HG03039 (cell line): ENCODE data around the gene USP49.
"Not testable (repeated sequence)": the region's sequence is repeated elsewhere in the genome, so short reads cannot be mapped to it uniquely, and the experiment has no call there.

Source experiments
- ATAC-seq: cut with Tn5 transposase; IDR thresholded peaks from one replicate; pipeline ENCODE4 v1.9.1; 2021; ENCODE audit warnings: mild to moderate bottlenecking, moderate library complexity; ENCODE audit not compliant: unreplicated experiment

USP49 gene

DNA sequence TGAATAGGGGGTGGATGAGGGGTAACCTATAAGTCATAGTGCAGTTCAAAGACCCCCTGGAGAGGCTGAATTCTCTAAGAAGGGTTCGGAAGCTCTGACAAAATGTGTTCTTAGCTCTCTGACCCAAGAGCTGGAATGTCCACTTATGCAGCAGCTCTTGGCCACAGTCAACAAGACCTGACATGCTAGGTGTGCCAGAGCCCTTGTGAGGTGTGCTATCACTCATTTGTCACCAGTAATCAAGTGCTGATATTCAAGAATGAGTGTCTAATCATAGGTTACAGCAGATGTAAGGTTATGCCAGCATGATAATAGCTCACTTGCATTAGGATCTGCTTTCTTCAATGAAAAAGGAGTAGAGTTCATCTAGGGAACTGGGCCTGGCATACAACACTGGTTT is 79.6 kb downstream of the USP49 start:
- ATAC-seq = no peak

DNA sequence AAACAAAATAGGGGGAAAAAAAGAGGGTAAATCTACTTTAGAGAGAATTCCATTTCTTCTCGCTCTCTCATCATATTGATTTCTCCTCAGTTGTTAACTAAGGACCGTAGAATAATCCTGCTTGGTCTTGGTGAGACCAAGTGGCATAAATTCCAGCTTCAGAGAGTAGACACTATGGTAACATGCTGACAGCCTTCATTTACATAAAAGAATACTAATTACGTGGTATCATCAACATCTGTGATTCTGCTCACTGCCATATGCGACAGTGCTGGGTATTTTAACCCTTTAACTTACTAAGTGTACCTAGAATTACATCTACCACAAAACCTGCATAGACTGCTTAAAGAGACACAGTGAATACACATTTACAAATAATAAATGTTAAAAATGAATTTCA is 80.5 kb downstream of the USP49 start:
- ATAC-seq = no peak

DNA sequence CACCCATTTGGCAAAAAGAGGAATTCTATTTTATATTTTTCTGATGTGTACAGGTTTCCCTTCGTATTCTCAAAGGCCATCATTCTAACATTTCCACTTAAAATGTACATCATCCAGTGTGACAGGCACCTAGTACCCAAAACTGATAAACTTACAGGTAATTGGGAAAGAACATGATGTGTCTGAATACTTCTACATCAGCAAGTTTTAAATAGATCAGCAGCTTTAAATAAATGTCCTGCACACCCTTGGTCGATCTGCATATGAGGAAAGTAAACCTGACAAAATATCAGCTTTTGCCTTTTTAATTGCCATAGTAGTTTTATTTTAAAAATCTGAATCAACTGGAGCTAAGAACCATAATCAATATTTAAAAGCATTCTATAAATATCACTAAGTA is 81.2 kb downstream of the USP49 start:
- ATAC-seq = no peak

DNA sequence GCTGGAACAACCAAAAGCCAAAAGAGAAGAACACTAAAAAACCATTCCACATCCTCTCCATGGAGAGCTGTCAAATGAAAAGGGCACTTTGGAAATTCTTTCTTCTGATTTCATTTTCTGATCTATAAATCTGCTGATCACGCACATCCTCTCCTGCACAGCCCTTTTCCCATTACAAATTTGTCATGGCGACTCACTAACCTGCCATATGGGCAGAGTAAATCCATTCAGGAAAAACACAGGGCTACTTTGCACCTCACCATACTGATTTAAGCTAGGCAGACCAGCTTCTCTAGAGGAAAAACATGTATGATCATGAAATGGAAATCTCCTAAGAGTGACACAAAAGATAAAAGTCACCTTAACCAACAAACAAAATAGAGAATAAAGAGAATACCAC is 81.7 kb downstream of the USP49 start:
- no peak for ATAC-seq

DNA sequence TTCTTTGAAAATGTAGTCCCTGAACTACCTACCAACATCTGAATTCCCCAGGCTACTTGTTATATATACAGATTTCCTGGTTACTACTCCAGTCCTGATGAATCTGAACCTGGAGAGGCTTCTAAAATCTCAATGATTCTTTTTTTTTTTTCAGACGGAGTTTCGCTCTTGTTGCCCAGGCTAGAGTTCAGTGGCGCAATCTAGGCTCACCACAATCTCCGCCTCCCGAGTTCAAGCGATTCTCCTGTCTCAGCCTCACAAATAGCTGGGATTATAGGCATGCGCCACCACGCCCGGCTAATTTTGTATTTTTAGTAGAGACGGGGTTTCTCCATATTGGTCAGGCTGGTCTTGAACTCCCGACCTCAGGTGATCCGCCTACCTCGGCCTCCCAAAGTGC is 83.2 kb downstream of the USP49 start:
- not testable (repeated sequence) for ATAC-seq

DNA sequence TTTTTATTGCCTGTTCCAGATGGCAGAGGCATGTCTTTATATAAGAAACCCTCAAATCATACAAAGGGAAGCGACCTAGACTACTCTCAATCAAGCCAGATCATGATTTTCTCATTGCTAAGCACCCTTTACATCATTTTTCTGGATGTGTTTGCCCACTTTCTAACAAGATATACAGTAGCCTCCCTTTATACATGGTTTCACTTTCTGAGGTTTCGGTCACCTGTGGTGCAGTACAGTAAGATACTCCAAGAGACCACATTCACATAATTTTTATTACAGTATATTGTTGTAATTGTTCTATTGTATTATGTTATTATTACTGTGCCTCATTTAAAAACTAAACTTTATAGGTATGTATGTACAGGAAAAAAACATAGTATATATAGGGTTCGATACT is 84.1 kb downstream of the USP49 start:
- ATAC-seq = no peak

DNA sequence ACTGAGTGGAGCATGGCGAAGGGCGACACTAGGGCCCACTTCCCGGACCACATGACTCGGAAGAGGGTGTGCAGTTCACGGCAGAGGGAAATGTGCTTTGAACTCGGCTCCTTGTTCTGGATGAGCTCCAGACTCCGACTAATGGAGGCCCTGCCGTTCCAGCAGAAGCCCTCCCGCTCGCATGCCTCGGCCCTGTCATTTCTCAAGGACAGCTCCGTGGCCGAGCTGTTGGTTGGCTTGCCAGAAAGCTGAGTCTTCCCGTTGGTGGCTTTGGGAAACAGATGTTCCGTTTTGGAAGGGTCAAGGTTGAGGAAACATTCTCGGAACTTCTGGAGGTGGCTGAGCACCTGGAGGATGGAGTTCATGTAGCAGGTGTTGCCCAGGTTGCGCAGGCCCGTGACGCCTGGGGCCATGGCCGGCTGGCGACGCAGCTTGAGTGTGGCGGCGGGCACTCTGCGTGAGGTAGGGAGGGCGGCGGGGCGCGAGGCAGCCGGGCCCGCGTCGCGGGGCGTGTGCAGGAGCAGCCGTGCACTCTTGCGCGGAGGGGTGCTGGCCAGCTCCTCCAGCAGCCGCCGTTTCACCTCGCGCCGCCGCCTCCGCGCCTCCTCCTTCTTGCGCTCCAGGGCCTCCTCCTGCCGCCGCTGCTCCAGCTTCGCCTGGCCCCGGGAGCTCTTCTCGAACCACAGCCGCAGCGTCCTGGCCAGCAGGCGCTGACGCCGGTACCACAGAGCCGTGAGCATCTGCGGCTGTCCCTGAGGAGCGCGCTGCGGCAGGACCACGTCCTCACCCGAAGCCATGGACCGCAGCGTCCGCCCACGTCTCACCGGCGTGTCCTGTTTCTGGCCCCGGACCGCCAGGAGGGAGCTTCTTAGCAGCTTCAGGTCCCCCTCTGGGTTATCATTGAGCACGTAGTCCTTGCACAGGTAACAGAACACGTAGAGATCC is 89.1 kb downstream of the USP49 start:
- ATAC-seq = no peak

DNA sequence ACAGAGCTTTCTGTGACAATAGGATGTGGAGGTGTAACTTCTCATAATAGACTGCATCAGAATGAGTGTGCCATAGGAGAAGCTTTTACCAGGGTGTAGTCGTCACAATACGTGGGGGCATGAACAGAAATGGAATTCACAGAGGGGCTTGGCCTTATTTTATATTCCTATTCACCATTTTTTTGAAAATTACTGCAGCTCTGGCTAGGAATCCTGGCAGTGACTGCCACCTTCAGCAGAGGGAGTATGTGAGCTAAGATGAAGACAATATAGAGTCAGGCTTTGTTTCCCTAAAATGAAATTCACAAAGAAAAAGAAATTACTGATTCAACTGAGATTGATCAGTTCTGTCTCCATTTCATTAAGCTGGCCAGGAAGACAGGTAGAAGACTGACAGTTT is 93.8 kb downstream of the USP49 start:
- ATAC-seq = no peak

DNA sequence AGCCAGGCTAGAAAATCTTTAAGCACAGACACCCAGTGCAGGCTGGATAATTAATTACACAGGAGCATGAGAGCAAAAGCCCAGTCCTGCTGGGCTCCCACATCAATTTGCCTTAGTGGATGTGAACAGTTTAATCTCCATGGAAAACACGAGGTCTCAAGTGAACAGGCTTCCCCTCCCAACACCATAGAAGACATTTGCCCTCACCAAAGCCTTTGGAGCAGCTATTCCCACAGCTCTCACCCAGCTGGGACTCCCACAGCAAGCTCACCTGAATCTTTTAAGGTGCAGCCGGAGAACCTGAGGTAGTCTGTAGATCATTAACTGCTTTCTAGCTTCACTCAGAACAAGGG is 95.6 kb downstream of the USP49 start:
- no peak for ATAC-seq

DNA sequence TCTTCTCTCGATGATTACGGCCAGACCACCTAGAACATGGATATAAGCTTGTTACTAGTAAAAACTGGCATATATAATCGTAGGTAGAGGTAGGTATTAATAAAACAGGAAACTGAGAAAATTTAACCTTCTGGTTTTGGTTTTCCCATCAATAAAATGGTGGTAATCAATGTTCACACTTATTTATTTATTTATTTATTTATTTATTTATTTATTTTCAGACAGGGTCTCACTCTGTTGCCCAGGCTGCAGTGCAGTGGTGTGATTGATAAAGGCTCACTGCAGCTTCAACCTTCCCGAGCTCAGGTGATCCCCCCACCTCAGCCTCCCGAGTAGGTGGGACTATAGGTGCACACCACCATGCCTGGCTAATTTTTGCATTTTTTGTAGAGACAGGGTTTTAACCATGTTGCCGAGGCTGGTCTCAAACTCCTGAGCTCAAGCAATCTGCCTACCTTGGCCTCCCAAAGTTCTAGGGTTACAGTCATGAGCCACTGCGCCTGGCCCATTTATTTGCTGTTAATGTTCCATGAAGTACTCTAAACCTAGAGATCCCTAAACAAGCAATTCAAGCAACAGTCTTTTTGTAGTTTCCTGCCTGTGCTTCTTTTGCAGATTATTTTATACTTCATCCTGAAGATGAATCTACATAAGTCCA is 96.1 kb downstream of the USP49 start:
- ATAC-seq = no peak

DNA sequence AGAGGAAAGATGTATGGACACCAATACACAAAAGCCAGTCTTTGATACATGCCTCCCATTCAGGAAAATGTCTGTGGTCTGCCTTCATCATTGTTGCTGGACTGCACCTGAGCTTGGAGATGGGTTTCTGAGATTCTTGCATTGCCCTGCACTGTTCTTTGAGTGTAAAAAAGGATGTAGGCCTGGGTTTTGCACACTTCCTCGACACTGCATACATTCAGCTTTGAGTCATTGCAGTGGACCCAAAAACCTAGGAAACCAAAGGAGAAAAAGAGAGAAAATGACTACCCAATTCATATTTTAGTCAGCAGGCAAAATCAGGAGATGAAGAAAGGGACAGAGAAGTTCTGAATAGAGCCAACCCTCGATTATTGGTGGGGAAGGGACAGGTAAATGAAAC is 98.7 kb downstream of the USP49 start:
- ATAC-seq = no peak

DNA sequence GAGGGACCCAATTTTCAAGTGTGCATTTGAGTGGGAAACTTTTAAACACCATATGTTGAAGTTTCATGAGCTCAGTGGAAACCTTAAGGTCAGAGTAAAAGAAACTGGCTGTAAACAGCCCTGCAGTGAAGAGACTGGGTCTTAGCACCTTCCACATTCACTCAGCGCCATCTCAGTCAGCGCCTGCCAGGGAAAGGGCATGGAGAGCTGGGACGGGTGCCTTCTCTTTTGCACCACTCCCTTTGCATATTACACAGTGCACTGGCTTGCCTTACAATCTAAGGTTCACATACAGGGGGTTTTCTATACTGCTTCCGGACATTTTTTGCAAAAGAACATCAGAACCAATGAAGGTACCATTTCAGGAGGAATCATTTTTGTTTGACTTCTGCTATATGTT is 103.2 kb downstream of the USP49 start:
- no peak for ATAC-seq

DNA sequence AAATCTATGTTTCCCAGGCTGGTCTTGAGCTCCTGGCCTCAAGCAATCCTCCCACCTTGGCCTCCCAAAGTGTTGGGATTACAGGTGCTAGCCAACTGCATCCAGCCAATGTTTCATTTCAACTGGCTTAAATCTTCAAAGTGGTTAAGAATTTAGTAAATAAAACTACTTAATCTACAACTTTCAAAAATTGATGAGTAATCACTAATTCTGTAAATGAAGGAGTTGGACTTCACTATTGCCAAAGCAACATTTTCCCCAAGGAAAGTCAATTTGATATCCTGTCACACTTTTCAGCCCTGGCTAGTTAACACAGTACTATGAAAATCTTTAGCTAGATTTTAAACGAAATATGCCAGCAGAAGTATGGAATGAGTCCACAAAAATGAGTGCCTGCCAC is 103.9 kb downstream of the USP49 start:
- no peak for ATAC-seq

DNA sequence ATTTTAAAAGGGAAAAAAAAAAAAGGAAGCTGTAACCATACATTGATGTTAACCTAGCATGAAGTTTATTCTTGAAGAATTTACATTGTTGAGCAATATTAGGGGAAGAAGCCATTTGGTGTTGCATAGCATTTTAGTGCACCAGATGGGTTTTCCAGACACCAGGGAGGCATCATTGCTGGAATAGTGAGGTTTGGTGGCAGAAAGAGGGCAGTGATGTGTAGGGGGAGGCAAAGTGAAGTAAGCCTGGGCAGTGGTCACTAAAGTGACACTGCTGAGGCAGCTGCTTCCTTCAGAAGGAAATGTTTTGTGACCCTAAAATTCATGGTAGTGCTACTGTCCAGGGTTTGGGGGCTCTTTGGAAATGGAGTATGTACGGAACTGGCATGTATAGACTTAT is 105.1 kb downstream of the USP49 start:
- ATAC-seq = no peak

DNA sequence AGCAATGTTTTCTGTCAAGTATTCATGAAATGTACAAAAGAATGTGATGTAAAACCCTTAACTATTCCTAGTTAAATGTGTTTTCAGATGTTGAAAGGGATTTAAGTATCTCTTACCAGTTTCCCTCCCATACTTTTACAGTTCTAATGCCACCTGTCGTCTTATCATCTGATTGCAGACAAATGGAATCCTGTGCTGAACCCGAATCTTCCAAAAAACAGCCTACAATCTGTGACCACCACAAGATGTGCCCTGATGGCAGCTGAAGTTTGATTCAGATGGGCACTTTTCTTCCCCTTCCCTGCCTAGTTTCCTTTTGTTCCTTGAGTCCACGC is 105.8 kb downstream of the USP49 start:
- ATAC-seq = no peak

DNA sequence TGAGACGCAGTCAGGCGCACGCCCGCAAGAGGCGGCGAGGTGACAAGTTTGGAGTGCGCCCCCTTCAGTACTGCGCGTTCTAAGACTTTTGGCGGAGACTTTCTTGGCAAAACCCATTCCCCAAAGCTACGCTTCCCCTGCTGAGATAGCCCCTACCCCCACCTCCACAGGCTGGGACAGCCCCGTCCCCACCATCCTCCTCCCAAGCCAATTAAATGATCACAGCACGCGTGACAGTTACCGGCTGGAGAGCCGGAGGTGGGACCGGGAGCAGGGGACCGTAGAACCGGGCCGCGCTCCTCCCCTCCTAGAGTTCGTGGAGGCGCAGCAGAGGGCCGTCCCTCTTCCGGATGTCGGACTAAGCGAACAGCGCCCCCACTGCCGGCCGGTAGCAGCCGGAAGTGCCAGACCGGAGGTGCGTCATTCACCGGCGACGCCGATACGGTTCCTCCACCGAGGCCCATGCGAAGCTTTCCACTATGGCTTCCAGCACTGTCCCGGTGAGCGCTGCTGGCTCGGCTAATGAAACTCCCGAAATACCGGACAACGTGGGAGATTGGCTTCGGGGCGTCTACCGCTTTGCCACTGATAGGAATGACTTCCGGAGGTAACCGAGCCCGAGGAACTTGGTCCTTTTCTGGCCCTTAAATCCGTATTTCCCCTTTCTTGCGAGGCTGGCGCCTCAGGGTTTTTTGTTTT is 107.8 kb downstream of the USP49 start, which contains the start of gene TOMM6:
Gene TOMM6, plus strand, starts transcription at position 476 of the 699 bp plus-strand sequence. Its CDS starts 4 bp downstream, at position 480.
- ATAC-seq = peak; percentile 63

DNA sequence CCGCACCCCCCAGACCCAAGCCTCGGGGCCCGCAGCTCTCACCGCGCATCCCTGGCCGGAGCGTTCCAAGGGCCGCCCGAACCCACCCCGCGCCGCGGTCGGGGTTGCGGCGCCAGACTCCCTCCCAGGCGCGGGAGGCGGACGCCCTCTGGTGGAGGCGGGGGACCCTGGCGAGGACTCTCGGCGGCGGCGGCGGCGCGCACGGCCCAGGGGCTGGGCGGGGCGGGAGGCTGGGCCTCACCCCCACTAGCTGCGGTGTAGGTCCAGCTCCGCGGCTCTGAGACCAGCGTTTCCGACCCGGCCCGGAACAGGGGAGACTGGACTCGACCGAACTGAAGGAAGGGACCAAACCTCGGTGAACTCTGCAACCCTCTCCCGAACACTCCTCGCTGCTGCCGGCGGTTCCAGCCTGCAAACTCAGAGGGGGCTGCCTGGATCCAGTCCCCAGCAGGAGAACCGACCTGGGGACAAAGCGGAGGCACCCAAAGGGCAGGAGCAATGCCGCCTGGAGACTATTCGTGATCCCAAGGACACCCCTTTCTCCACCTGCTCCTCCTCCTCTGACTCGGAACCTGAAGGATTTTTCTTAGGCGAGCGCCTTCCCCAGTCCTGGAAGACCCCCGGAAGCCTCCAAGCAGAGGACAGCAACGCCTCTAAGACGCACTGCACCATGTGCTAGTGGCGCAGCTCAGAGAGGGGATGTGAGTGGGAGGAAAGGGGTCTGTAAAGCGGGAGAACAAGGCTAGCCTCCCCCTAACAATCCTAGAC is 108.5 kb downstream of the USP49 start:
- ATAC-seq = peak; percentile 46

DNA sequence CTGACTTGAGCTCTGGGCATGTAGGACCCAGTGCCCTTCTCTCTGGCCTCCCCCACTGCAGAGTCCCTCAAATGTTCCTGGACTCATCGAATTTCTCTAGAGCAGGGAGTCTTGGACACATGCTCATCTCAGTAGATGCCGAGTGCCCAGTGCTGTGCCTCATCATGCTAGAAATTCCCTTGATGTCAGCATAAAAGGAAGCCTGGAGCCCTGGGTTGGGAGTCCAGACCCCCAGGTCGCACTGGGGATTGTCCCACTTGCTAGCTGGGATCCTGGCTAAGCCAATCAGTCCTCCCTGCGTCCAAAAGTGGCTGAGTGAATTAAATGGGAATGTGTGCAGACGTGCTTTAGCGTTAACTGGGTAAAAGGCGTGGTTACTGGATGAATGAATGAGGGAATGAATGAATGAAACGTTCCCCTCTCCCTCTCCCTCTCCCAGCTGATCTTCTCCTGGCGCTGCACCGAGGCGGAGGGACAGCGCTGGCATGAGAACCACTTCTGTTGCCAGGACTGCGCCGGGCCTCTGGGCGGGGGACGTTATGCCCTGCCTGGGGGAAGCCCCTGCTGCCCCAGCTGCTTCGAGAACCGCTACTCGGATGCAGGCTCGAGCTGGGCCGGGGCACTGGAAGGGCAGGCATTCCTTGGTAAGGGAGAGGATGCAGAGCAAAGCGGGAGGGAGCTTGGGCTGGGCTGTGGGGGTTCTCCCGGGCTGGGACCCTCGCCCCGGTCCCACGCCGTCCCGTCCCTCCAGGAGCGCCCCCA is 109.3 kb downstream of the USP49 start:
- no peak for ATAC-seq

DNA sequence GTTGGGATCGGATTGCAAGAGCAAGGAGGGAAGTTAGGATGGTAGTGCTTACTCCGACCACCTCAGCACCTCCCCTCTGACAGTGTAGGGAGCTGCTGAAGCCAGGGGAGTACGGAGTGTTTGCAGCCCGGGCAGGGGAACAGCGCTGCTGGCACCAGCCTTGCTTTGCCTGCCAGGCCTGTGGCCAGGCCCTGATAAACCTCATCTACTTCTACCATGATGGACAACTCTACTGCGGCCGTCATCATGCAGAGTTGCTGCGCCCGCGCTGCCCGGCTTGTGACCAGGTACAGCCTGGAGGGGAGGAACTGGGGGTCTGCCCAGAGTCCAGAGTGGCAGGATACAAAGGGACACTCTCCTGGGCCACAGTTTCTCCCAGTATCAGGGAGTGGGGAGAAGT is 109.9 kb downstream of the USP49 start:
- no peak for ATAC-seq

DNA sequence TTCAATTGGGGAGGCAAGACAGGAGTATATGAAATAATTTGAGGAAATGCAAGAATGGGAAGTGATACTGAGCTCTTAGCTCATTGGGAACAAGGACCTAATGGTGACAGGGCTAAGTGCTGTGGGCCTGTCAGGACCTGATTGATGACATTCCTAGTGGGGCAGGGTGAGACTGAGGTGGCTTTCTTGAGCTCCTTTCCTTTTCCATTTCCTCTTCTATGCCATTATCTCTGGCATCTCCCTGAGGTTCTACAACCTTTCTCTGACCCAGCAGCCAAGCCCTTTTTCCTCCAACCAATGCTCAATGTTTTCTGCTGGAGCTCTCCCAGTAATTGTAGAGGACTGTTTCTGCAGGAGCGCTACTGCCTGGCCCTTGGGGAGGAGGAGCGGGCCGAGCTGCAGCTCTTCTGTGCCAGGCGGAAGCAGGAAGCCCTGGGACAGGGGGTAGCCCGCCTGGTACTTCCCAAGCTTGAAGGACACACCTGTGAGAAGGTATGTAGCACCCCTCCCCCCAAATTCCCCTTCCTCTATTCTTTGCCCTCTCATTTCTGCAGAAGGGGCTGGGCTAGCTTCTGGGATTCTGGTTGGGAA is 110.5 kb downstream of the USP49 start:
- no peak for ATAC-seq
